Measurements from ENCODE around the gene FAM20C. TPM values are rescaled to one million over a fixed set of nuclear protein-coding genes. Genes with fewer than 3 reads are reported as not detected.

FAM20C gene
- total RNA-seq, 1 donor from 2014 or later: 10.0 TPM

DNA sequence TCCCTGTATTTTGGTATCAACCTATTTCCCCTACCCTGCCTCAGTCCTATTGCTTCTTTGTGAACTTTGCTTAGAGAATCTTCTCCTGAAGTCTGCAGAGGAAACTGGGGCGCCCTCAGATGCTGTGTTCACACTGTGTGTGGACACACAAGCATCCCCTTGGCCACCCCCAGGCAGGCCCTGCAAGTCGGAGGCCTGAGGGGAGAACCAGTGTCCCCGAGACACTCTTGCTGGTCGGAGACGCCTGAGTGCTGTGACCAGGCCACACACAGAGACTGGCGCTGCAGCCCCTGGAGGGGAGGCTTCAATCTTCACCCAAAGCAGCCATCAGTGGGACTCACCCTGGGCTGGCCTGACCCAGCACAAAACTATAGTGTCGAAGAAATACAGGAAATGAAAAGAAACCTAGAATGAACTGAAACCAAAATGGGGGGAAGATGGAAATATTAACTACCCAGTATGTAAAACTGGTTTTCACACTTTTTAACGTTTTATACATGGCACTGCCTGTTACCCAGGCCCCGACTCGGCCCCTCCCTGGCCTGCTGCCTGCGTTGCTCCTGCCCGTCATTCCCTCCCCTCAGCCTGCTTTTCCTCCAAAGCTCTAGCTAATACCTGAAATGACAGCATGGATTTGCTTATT lies 48.4 kb upstream of the FAM20C start:
- H4K20me1 ChIP-seq (ENCODE audit: insufficient read depth, low read length): no peaks in the 10 kb centered on the region
- no peaks in the 10 kb centered on the region for H3K36me3 Mint-ChIP-seq (ENCODE audit: low read depth, unreplicated experiment)
- no peaks in the 10 kb centered on the region for H3K9me3 Mint-ChIP-seq (ENCODE audit: unreplicated experiment)
- no peak overlapping the region for H3K9ac ChIP-seq (ENCODE audit: low read length)
- H3K4me2 ChIP-seq (ENCODE audit: low read length): no peak overlapping the region
- H3K4me3 Mint-ChIP-seq (ENCODE audit: unreplicated experiment): no peak overlapping the region
- no peaks in the 10 kb centered on the region for H3K36me3 ChIP-seq (ENCODE audit: insufficient read depth, low read length)
- no peak overlapping the region for H3K27ac ChIP-seq (ENCODE audit: low read depth, low read length)
- DNase-seq (ENCODE audit: low read depth) (no peak), FAIRE-seq (no peak)
- H2AFZ ChIP-seq (ENCODE audit: low read depth, low read length): no peak overlapping the region
- H3K27me3 ChIP-seq (ENCODE audit: insufficient read depth, low read length): no peaks in the 10 kb centered on the region
- peaks cover 16% of the 10 kb centered on the region for H3K27me3 Mint-ChIP-seq (ENCODE audit: low read depth, unreplicated experiment)
- H3K4me3 ChIP-seq (ENCODE audit: insufficient read depth, low read depth, low read length): no peak overlapping the region
- H3K4me1 ChIP-seq (ENCODE audit: insufficient read depth, low read length): no peaks in the 10 kb centered on the region
- H3K79me2 ChIP-seq (ENCODE audit: insufficient read depth, low read length): no peaks in the 10 kb centered on the region
- H3K4me1 Mint-ChIP-seq (ENCODE audit: low read depth, unreplicated experiment): no peaks in the 10 kb centered on the region
- no peak for TF ChIP-seq EZH2 (IDR thresholded peaks at IDR 0.05; ENCODE audit: insufficient read depth, low read length)
- TF ChIP-seq, protein P1, sequence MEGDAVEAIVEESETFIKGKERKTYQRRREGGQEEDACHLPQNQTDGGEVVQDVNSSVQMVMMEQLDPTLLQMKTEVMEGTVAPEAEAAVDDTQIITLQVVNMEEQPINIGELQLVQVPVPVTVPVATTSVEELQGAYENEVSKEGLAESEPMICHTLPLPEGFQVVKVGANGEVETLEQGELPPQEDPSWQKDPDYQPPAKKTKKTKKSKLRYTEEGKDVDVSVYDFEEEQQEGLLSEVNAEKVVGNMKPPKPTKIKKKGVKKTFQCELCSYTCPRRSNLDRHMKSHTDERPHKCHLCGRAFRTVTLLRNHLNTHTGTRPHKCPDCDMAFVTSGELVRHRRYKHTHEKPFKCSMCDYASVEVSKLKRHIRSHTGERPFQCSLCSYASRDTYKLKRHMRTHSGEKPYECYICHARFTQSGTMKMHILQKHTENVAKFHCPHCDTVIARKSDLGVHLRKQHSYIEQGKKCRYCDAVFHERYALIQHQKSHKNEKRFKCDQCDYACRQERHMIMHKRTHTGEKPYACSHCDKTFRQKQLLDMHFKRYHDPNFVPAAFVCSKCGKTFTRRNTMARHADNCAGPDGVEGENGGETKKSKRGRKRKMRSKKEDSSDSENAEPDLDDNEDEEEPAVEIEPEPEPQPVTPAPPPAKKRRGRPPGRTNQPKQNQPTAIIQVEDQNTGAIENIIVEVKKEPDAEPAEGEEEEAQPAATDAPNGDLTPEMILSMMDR (IDR thresholded peaks at IDR 0.05; ENCODE audit: insufficient read depth, low read depth, low read length): no peak
- no peak overlapping the region for H3K27ac Mint-ChIP-seq (ENCODE audit: unreplicated experiment)
- no peaks in the 10 kb centered on the region for H3K9me3 ChIP-seq (ENCODE audit: insufficient read depth, low read depth, low read length)

- Histone ChIP-seq H3K79me2 (ENCODE audit: insufficient read depth, low read length) (no peaks in the 10 kb centered on the region), H3K36me3 (ENCODE audit: insufficient read depth, low read length) (no peaks in the 10 kb centered on the region), H3K4me3 (ENCODE audit: insufficient read depth, low read depth, low read length) (no peak overlapping the region), H3K4me1 (ENCODE audit: insufficient read depth, low read length) (no peaks in the 10 kb centered on the region), H3K4me2 (ENCODE audit: low read length) (no peak overlapping the region), H2AFZ (ENCODE audit: low read depth, low read length) (no peak overlapping the region), H3K9me3 (ENCODE audit: insufficient read depth, low read depth, low read length) (no peaks in the 10 kb centered on the region), H3K27me3 (ENCODE audit: insufficient read depth, low read length) (no peaks in the 10 kb centered on the region), H3K27ac (ENCODE audit: low read depth, low read length) (no peak overlapping the region), H3K9ac (ENCODE audit: low read length) (no peak overlapping the region), H4K20me1 (ENCODE audit: insufficient read depth, low read length) (no peaks in the 10 kb centered on the region)
- FAIRE-seq (no peak), DNase-seq (ENCODE audit: low read depth) (no peak)
- H3K27me3 Mint-ChIP-seq (ENCODE audit: low read depth, unreplicated experiment): peaks cover 13% of the 10 kb centered on the region
- peaks cover 2% of the 10 kb centered on the region for H3K4me1 Mint-ChIP-seq (ENCODE audit: low read depth, unreplicated experiment)
- H3K27ac Mint-ChIP-seq (ENCODE audit: unreplicated experiment): no peak overlapping the region
- H3K4me3 Mint-ChIP-seq (ENCODE audit: unreplicated experiment): no peak overlapping the region
- no peaks in the 10 kb centered on the region for H3K36me3 Mint-ChIP-seq (ENCODE audit: low read depth, unreplicated experiment)
- no peak for TF ChIP-seq EZH2 (IDR thresholded peaks at IDR 0.05; ENCODE audit: insufficient read depth, low read length)
- TF ChIP-seq, protein P1 (IDR thresholded peaks at IDR 0.05; ENCODE audit: insufficient read depth, low read depth, low read length): no peak
- no peaks in the 10 kb centered on the region for H3K9me3 Mint-ChIP-seq (ENCODE audit: unreplicated experiment)
Measured at GRCh38 chr7:144454-144826, 47.9 kb upstream of the FAM20C start.

DNA sequence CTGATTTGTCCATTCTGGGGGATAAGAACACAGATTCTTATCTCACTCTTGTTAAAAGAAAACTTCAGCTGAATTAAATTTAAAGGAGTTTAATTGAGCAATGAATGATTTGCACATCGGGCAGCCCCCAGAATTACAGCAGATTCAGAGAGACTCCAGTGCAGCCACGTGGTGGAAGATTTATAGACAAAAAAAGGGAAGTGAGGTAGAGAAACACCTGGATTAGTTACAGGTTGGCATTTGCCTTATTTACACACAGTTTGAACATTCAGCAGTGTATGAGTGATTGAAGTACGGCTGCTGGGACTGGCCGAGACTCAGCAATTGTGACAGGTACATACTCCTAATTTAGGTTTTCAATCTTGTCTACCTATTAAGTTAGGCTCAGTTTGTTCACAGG lies 46.5 kb upstream of the FAM20C start:
- Histone ChIP-seq H4K20me1 (ENCODE audit: insufficient read depth, low read length) (no peaks in the 10 kb centered on the region), H3K4me1 (ENCODE audit: insufficient read depth, low read length) (peaks cover 9% of the 10 kb centered on the region), H3K79me2 (ENCODE audit: insufficient read depth, low read length) (no peaks in the 10 kb centered on the region), H3K27ac (ENCODE audit: low read depth, low read length) (no peak overlapping the region), H3K27me3 (ENCODE audit: insufficient read depth, low read length) (no peaks in the 10 kb centered on the region), H3K9me3 (ENCODE audit: insufficient read depth, low read depth, low read length) (no peaks in the 10 kb centered on the region), H3K9ac (ENCODE audit: low read length) (no peak overlapping the region), H3K36me3 (ENCODE audit: insufficient read depth, low read length) (no peaks in the 10 kb centered on the region), H2AFZ (ENCODE audit: low read depth, low read length) (no peak overlapping the region), H3K4me3 (ENCODE audit: insufficient read depth, low read depth, low read length) (no peak overlapping the region), H3K4me2 (ENCODE audit: low read length) (no peak overlapping the region)
- TF ChIP-seq, protein P1 (IDR thresholded peaks at IDR 0.05; ENCODE audit: insufficient read depth, low read depth, low read length): no peak
- TF ChIP-seq EZH2 (IDR thresholded peaks at IDR 0.05; ENCODE audit: insufficient read depth, low read length): no peak
- DNase-seq (ENCODE audit: low read depth) (no peak), FAIRE-seq (no peak)
- Mint-ChIP-seq H3K4me3 (ENCODE audit: unreplicated experiment) (no peak overlapping the region), H3K4me1 (ENCODE audit: low read depth, unreplicated experiment) (peaks cover 2% of the 10 kb centered on the region), H3K36me3 (ENCODE audit: low read depth, unreplicated experiment) (no peaks in the 10 kb centered on the region), H3K27me3 (ENCODE audit: low read depth, unreplicated experiment) (peaks cover 11% of the 10 kb centered on the region), H3K9me3 (ENCODE audit: unreplicated experiment) (no peaks in the 10 kb centered on the region), H3K27ac (ENCODE audit: unreplicated experiment) (no peak overlapping the region)

Measured in astrocyte (in vitro differentiated cells and primary cell).